ENCODE measurements around the gene TULP1.

TULP1 gene

DNA sequence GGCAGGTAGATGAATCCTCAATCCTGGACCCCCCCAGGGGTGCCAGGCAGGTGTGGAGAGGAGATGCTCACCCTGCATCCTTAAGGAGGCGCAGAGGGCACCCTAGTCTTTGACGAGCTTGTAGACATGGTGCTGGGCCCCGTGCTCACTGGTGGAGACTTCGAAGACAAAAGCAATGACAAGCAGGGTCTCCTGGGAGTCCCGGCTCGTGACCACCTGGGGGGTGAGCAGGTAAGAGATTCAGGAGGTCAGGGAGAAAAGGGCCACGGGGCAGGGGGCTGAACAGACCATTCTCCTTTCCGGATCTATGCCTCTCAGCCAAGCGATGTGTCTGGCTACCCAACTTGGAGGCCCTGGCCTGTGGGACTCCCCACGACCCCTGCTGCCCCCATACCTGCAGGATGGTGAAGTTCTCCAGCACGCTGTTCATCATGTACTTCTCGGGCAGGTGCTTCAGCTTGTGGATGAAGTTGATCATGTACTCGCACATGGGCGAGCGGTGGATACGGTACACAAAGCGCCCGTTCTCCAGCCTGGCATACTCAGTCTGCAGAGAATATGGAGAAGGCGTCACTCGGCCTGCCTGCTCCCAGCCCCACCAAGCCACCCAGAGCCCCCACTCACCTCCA lies 37.6 kb downstream of the TULP1 start:
- no peak overlapping the region for H3K4me3 ChIP-seq (ENCODE audit: insufficient read length, low read depth)
- no peaks in the 10 kb centered on the region for H3K9me3 ChIP-seq (ENCODE audit: insufficient read depth, low read length)
- no peak for TF ChIP-seq YY1 (IDR thresholded peaks at IDR 0.05; ENCODE audit: insufficient read depth, insufficient read length)
- no peak for TF ChIP-seq SUZ12 (IDR thresholded peaks at IDR 0.05; ENCODE audit: extremely low read depth, insufficient read depth, insufficient read length)
- TF ChIP-seq ZNF274 (IDR thresholded peaks at IDR 0.05; ENCODE audit: low read depth, low read length) = no peak
- H3K9ac ChIP-seq (ENCODE audit: insufficient read length, low read depth) = no peak overlapping the region
- no peaks in the 10 kb centered on the region for H3K27me3 ChIP-seq (ENCODE audit: insufficient read depth, insufficient read length)
- peaks cover 2% of the 10 kb centered on the region for H3K4me1 ChIP-seq (ENCODE audit: insufficient read depth, insufficient read length)
- DNase-seq (ENCODE audit: low read depth, low spot score) = no peak
- H3K36me3 ChIP-seq (ENCODE audit: insufficient read depth, insufficient read length, low read length) = peaks cover 82% of the 10 kb centered on the region

DNA sequence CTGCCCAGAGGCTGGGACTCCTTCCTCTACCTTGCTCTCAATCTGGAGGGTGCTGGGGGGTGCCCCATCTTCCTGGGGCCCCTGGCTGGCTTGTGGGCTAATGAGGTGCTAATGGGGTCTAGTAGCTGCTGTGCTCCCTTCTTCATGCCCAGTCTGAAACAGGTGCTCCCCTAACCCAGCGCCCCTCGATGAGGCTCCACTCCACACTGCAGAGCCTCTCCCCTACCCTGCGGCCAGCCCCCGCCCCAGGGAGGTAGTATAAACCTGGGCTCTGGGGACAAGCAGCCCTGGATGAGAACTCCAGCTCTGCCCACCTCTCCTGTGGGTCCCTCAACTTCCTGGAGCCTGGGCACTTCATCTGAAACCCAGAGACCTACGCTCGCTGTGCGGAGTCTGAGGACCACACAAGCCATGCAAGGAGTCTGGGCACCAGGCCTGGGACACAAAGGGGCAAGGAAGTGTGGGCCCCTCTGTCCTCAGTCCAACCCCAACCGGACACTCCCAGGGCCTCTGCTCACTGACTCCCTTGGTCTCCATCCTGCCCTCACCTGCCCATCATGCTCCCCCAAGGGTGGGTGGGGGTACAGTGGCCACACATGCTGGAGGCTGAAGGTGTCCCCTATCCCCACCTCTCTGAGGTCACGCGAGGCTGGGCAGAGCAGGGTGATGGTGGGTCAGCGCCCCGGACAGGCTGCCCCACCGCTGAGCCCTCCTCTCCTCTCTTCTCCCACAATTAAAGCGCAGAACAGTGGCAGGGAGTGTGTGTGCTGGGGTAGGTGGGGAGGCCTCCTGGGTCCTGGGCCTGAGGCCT lies 38.4 kb downstream of the TULP1 start:
- Histone ChIP-seq H3K36me3 (ENCODE audit: insufficient read depth, insufficient read length, low read length) (peaks cover 82% of the 10 kb centered on the region), H3K4me3 (ENCODE audit: insufficient read length, low read depth) (no peak overlapping the region), H3K9me3 (ENCODE audit: insufficient read depth, low read length) (no peaks in the 10 kb centered on the region), H3K27me3 (ENCODE audit: insufficient read depth, insufficient read length) (no peaks in the 10 kb centered on the region), H3K4me1 (ENCODE audit: insufficient read depth, insufficient read length) (no peaks in the 10 kb centered on the region), H3K9ac (ENCODE audit: insufficient read length, low read depth) (no peak overlapping the region)
- TF ChIP-seq SUZ12 (IDR thresholded peaks at IDR 0.05; ENCODE audit: extremely low read depth, insufficient read depth, insufficient read length) (no peak), ZNF274 (IDR thresholded peaks at IDR 0.05; ENCODE audit: low read depth, low read length) (no peak), YY1 (IDR thresholded peaks at IDR 0.05; ENCODE audit: insufficient read depth, insufficient read length) (no peak)
- no peak for DNase-seq (ENCODE audit: low read depth, low spot score)

DNA sequence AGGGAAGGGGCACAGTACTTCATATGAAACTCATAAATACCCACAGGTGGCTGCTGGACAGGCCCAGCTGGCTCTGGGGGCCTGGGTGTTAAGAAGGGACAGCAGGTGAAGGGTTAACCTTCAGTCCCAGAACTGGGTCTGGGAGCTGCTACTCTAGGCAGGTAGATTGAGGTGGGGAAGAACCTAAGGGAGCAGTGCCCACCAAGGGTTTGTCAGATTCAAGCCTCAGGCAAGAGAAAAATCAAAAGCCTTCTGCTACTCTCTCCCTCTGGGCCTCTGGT lies 38.9 kb downstream of the TULP1 start:
- Histone ChIP-seq H3K9ac (ENCODE audit: insufficient read length, low read depth) (no peak overlapping the region), H3K9me3 (ENCODE audit: insufficient read depth, low read length) (no peaks in the 10 kb centered on the region), H3K4me1 (ENCODE audit: insufficient read depth, insufficient read length) (no peaks in the 10 kb centered on the region), H3K36me3 (ENCODE audit: insufficient read depth, insufficient read length, low read length) (peaks cover 84% of the 10 kb centered on the region), H3K4me3 (ENCODE audit: insufficient read length, low read depth) (no peak overlapping the region), H3K27me3 (ENCODE audit: insufficient read depth, insufficient read length) (no peaks in the 10 kb centered on the region)
- TF ChIP-seq ZNF274 (IDR thresholded peaks at IDR 0.05; ENCODE audit: low read depth, low read length) (no peak), SUZ12 (IDR thresholded peaks at IDR 0.05; ENCODE audit: extremely low read depth, insufficient read depth, insufficient read length) (no peak), YY1 (IDR thresholded peaks at IDR 0.05; ENCODE audit: insufficient read depth, insufficient read length) (no peak)
- no peak for DNase-seq (ENCODE audit: low read depth, low spot score)

DNA sequence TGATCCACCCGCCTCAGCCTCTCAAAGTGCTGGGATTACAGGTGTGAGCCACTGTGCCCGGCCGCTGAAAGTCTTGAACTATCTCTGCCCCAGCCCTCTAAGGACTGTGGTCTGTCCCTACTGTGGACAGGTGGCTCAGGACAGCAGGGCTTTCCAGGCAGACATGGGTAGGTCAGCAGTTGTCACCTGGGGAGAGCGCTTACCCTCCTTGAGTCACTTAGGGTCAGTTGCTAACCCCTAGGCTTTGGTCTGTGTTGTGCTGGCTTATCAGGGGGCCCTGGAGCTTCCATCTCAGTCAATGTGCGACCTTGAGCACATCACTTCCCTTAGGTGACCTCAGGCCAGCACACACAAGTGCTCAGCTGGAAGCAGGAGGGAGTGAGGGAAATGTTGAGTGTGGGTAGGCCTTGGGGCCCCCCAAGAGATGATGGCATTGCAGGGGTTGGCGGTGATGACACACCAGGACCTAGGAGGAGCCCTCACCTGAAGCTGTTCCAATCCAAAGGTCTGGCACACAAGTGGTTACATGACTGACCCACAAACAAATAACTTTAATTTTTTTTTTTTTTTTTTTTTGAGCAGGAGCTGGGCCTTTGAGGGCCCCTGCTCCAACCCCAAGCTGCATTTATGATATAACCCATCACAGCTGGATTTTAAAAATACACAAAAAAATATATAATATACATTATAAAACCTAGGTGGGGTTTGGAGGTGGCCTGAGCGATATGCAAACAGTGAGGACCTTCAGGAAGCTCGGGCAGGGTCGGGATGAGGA lies 39.4 kb downstream of the TULP1 start:
- Histone ChIP-seq H3K4me3 (ENCODE audit: insufficient read length, low read depth) (no peak overlapping the region), H3K9ac (ENCODE audit: insufficient read length, low read depth) (no peak overlapping the region), H3K4me1 (ENCODE audit: insufficient read depth, insufficient read length) (no peaks in the 10 kb centered on the region), H3K9me3 (ENCODE audit: insufficient read depth, low read length) (no peaks in the 10 kb centered on the region), H3K36me3 (ENCODE audit: insufficient read depth, insufficient read length, low read length) (peaks cover 85% of the 10 kb centered on the region), H3K27me3 (ENCODE audit: insufficient read depth, insufficient read length) (no peaks in the 10 kb centered on the region)
- DNase-seq (ENCODE audit: low read depth, low spot score) = no peak
- no peak for TF ChIP-seq YY1 (IDR thresholded peaks at IDR 0.05; ENCODE audit: insufficient read depth, insufficient read length)

DNA sequence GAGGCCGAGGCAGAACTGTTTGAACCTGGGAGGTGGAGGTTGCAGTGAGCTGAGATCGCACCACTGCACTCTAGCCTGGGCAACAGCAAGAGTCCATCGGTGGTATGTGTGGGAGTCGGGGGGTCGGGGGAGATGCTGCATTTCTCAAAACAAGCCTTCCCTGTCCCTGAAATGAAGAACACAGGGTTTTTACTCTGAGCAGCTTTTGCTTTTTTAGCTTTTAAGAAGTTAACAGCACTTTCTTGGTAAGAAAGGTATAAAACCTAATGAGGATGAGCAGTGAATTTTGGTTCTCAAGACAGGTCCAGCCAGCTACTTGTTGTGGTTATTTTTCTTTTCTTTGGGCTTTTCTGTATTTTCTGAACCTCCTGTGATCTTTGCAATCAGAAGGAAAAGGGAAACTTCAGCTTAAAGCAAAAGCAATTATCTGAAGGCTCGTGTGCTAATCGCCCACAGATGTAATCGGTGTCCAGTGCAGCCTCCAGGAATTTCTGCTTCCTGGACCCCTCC lies 40.8 kb downstream of the TULP1 start:
- H3K36me3 ChIP-seq (ENCODE audit: insufficient read depth, insufficient read length, low read length) = peaks cover 82% of the 10 kb centered on the region
- DNase-seq (ENCODE audit: low read depth, low spot score) = no peak
- TF ChIP-seq ZNF274 (IDR thresholded peaks at IDR 0.05; ENCODE audit: low read depth, low read length) = no peak
- TF ChIP-seq SUZ12 (IDR thresholded peaks at IDR 0.05; ENCODE audit: extremely low read depth, insufficient read depth, insufficient read length) = no peak
- no peak for TF ChIP-seq YY1 (IDR thresholded peaks at IDR 0.05; ENCODE audit: insufficient read depth, insufficient read length)
- H3K4me3 ChIP-seq (ENCODE audit: insufficient read length, low read depth) = no peak overlapping the region
- H3K9ac ChIP-seq (ENCODE audit: insufficient read length, low read depth) = no peak overlapping the region
- H3K4me1 ChIP-seq (ENCODE audit: insufficient read depth, insufficient read length) = no peaks in the 10 kb centered on the region
- H3K9me3 ChIP-seq (ENCODE audit: insufficient read depth, low read length) = no peaks in the 10 kb centered on the region
- H3K27me3 ChIP-seq (ENCODE audit: insufficient read depth, insufficient read length) = no peaks in the 10 kb centered on the region

DNA sequence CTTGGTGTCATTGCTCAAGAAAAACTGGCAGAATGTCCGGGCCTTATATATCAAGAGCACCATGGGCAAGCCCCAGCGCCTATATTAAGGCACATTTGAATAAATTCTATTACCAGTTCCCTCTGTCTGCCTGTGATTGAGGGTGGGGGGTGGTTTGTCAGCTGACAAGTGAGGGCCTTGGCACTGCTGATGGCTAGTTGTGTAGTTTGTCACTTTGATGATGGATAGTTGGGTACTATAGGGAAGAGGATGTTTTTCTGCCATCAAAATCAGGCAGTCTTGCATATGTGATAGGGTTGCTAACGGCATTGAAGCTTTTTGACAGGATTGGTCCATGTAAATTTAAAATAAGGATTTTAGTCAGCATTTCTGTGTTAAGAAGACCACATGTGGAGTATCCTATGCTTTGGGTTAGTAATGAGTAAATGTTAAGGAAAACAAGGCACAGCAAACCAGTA lies 42.0 kb downstream of the TULP1 start:
- Histone ChIP-seq H3K9ac (ENCODE audit: insufficient read length, low read depth) (peak overlapping the region; percentile 38), H3K36me3 (ENCODE audit: insufficient read depth, insufficient read length, low read length) (peaks cover 84% of the 10 kb centered on the region)

More for the DNA sequence above, 42.0 kb downstream of the TULP1 start:
- no peaks in the 10 kb centered on the region for H3K27me3 ChIP-seq (ENCODE audit: insufficient read depth, insufficient read length)
- peak overlapping the region; percentile 95 for H3K4me3 ChIP-seq (ENCODE audit: insufficient read length, low read depth)
- no peak for DNase-seq (ENCODE audit: low read depth, low spot score)
- H3K9me3 ChIP-seq (ENCODE audit: insufficient read depth, low read length) = no peaks in the 10 kb centered on the region
- no peak for TF ChIP-seq YY1 (IDR thresholded peaks at IDR 0.05; ENCODE audit: insufficient read depth, insufficient read length)
- TF ChIP-seq ZNF274 (IDR thresholded peaks at IDR 0.05; ENCODE audit: low read depth, low read length) = no peak
- TF ChIP-seq SUZ12 (IDR thresholded peaks at IDR 0.05; ENCODE audit: extremely low read depth, insufficient read depth, insufficient read length) = no peak
- H3K4me1 ChIP-seq (ENCODE audit: insufficient read depth, insufficient read length) = no peaks in the 10 kb centered on the region
